Activated CD8-positive, alpha-beta memory T cell treated with anti-CD3 and anti-CD28 coated beads, Interleukin-2, amount 50 U/mL, for 48 hours (primary cell): Measurements from ENCODE around the gene PLEKHA6.

Experiments
- DNase-seq: peaks from one replicate; pipeline ENCODE4 v3.0.0-alpha.2; 2020

PLEKHA6 gene

DNA sequence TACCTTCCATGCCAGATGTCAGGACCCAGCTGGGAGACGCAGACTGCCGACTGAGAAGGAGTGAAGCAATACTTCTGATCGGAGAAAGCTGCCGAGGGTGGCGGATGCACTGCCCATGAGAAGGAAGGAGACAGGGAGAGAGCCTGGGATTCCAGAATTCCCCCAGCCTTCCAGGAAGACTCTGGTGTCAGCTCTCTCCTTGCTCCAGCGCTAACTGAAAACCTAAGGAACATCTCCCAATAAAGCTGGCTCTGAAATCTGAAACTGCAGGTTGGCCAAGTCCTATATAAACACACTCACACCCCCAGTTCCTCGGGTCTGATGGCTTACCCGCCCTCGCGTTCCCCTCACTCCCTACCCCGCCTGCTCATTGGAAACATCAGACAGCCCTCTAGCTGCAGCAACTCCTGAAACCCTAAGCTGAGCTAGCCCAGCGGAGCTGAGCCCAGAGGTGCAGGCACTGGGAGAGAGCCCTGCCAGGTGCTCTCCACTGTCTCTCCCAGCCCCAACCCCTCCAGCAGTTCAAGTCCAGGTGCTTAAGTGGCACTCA is 52.3 kb downstream of the PLEKHA6 start:
- no peak for DNase-seq

DNA sequence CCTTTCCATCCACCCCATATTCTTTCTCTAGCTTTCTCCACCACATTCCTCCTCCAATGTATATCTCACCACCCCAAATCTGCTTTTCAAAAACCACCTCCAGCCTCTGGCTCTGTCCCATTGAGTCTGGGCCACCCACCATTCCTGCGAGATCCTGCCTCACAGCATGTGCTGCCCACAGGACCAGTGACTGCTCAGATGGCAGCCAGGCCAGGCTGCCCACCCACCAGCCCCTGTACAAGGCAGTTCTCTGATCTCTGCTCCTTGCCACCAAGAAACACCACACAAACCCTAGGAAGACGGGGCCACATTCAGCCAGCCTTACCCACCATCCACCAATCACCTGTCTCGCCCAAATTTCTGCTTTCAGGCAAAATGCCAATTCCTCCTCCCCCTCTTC is 53.7 kb downstream of the PLEKHA6 start:
- no peak for DNase-seq

DNA sequence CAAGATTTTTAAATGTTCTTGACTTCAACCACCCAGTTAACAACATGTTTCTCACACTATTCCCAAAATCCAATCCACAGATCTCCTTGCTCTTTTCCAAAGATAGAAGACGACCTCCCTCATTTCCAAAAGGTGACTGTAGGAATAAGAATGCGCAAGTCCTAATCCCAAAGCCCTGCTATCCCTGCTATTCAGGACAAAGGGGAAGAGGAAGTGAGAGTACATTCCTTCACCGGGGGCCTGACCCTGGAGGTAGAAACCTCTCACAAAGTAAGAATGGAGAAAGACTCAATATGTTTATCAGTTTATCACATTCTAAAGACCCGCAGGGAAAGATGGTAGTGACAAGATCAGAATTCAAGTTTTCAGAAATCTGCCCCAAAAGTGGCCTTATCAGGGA is 55.7 kb downstream of the PLEKHA6 start:
- no peak for DNase-seq

GRCh38 chr1:204302769-204303168 is 57.0 kb downstream of the PLEKHA6 start:
- DNase-seq = no peak

GRCh38 chr1:204301171-204301957 is 58.4 kb downstream of the PLEKHA6 start:
- DNase-seq = no peak

GRCh38 chr1:204299814-204300365 is 59.8 kb downstream of the PLEKHA6 start:
- DNase-seq = no peak

DNA sequence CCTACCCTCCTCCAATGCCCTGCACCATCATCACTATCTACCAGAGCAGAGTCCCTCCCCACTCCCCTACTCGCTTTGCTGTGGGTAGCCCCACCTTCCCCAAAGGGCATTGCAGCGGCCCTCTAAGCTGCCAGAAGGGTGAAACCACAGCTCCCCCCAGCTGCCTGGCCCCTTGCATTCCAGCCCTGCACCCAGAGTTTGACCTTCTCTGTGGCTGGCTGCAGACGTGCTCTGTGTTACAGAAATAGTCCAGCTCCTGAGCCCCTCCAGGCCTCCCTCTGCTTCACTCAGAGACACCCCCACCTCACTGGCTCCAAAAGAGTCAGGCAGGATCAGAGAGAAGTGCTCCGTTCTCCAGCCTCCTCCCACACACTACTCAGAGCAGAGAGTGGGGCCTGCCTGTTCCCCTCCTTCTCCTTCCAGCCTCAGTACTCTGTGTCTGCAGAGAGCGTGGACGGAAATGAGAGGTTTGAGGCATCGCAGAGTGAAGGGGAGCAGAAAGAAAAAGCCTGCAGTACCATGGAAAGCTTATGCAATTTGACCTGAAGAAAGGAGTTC is 63.2 kb downstream of the PLEKHA6 start:
- no peak for DNase-seq

GRCh38 chr1:204295671-204296070 is 64.1 kb downstream of the PLEKHA6 start:
- DNase-seq = no peak

- no peak for DNase-seq
These were observed 65.4 kb downstream of the PLEKHA6 start for GRCh38 chr1:204294357-204294756.

DNA sequence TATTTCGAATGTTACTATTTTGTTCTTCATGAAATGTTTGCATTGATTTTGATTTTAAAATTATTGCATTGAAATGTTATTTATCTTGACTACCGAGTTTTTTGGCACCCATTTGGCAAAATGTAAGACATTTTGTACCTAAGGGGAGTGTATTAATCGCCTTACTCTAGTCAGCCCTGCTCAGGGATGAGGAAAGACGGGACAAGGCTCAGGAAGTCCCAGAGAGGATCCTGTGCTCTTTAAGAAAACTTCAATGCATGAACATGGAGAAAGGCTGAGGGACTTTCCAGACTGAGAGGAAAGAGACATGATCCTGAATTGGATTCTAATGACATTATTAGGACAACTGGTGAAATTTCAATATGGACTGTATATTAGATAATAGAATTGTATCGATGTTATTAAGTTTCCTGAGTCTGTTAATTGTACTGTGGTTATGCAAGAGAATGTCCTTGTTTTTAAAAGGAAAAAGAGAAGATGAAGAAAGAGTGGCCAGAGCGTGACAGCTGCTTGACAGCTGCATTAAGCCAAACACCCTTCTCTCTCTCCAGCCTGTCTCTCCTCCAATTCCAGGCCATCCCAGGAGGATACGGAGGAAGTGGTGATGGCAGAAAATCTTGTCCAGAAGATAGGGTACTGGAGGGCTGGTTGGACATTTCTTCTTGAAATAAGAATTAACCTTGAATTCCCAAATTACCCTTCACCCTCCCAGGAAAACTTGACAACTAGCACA is 66.0 kb downstream of the PLEKHA6 start:
- DNase-seq = no peak

GRCh38 chr1:204292740-204293139 is 67.0 kb downstream of the PLEKHA6 start:
- DNase-seq = no peak

GRCh38 chr1:204289280-204289679 is 70.4 kb downstream of the PLEKHA6 start:
- no peak for DNase-seq

GRCh38 chr1:204288021-204288588 is 71.6 kb downstream of the PLEKHA6 start:
- DNase-seq = no peak

- no peak for DNase-seq
These were observed 72.2 kb downstream of the PLEKHA6 start for GRCh38 chr1:204287466-204287891.

DNA sequence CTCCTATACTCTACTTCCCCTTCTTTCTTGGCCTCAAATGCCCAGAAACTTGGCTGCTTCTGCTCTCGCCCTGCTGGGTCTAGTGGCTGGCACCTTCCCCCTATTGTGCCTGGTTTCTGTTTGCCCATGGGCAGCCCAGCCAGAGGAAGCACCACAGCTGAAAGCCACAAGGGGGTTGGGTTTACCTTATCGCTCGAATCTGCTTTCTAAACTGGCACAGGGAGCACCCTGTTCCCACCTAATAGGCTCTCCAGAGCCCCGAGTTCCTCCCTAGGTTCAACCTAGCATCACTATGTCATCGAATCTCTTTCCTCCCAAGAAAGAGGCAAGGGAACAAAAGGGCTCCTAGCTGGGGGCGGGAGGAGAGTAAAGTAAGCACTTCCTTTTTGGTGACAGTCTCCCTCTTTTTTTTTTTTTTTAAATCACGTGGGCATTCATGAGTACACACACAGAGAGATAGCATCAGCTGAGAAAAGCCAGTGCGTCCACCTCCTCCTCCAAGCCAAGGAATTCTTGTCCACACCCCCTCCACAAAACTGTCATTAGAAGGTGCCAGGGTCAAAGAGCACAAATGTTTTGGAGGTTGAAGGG is 72.8 kb downstream of the PLEKHA6 start:
- peak; percentile 60 for DNase-seq

DNA sequence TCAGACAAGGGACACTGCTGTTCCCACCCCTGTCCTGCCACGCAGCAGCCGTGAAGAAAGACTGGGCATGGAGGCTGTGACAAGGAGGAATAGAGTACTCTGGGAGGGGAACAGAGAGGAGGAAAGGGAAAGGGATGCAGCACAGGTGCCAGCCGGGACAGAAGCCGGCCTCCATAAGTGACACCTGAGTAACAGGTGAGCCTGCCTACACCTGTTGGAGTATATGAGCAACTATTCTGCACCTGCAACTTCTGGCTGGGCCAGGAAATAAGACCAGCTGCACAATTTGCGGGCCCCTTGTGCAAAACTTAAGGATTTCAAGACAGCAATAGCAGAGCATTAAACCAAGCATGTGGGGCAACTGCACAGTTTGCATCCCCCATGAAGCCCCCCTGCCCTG is 73.4 kb downstream of the PLEKHA6 start:
- no peak for DNase-seq

DNA sequence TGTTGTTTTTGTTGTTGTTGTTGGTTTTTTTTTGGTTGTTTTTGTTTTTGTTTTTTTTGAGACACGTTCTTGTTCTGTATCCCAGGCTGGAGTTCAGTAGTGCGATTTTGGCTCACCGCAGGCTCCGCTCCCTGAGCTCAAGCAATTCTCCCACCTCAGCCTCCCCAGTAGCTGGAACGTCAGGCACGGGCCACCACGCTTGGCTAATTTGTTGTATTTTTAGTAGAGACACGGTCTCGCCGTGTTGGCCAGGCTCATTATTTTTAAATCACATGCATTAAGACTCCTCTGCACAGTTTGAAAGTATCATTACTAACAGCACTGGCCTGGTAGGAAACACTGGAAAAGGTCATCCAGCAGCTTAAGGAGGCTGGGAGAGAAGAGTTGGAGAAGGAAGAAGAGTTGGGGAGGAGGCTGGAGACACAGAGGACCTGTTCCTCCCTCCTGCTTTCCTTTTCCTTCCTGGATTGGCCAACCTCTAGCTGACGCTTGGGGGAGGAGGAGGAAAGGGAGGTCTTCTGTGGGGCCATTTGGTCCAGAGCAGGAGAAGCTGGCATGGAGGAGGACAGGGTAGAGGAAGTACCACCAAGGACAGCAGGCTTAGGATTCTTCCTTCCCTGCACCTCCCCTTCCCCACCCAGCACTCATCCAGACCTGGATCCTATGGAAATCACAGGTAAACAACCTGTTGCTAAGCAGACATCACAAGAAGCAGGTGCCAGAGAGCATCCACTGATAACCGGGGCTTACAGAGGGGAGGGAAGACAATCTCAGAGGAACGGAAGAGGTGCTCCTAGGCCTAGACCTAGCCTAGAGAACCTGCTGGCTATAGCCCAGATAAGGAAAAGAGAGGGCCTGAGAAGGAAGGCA is 74.1 kb downstream of the PLEKHA6 start:
- DNase-seq = no peak

GRCh38 chr1:204284929-204285328 is 74.8 kb downstream of the PLEKHA6 start:
- DNase-seq = no peak

- DNase-seq = no peak
These were observed 75.7 kb downstream of the PLEKHA6 start for GRCh38 chr1:204283711-204284651.

- DNase-seq = no peak
These were observed 76.9 kb downstream of the PLEKHA6 start for GRCh38 chr1:204282761-204283221.
